T-helper 2 cell treated with Interferon-gamma antibody and Interleukin-4, amounts not matched to agents 5 μg/mL and 100 μg/mL, for 36 hours (primary cell): Measurements from ENCODE around the gene PMEL.

Source experiments
- DNase-seq: peaks from one replicate; pipeline ENCODE4 v3.0.0; 2021; ENCODE audit warnings: low spot score
- H3K27ac Mint-ChIP-seq: one replicate; pipeline ENCODE4 v1.8.0; 2021; ENCODE audit warnings: mild to moderate bottlenecking, mixed read lengths
- H3K27me3 Mint-ChIP-seq: one replicate; pipeline ENCODE4 v1.8.0; 2021; ENCODE audit warnings: low read depth, mixed read lengths
- H3K36me3 Mint-ChIP-seq: one replicate; pipeline ENCODE4 v1.8.0; 2021; ENCODE audit warnings: low read depth, mixed read lengths
- H3K4me1 Mint-ChIP-seq: one replicate; pipeline ENCODE4 v1.8.0; 2021; ENCODE audit warnings: low read depth, mixed read lengths
- H3K4me3 Mint-ChIP-seq: one replicate; pipeline ENCODE4 v1.8.0; 2022; ENCODE audit warnings: mild to moderate bottlenecking, moderate library complexity, mixed read lengths
- H3K9me3 Mint-ChIP-seq: one replicate; pipeline ENCODE4 v1.8.0; 2021; ENCODE audit warnings: mixed read lengths

Gene PMEL

GRCh38 chr12:55972911-55973598 lies 7.2 kb upstream of the PMEL start:
- Mint-ChIP-seq H3K27ac (no peak overlapping the region), H3K4me3 (no peak overlapping the region), H3K36me3 (peaks cover 18% of the 10 kb centered on the region), H3K27me3 (no peaks in the 10 kb centered on the region), H3K9me3 (no peaks in the 10 kb centered on the region), H3K4me1 (peaks cover 18% of the 10 kb centered on the region)
- DNase-seq, result no peak

- Mint-ChIP-seq H3K4me3 (no peak overlapping the region), H3K9me3 (no peaks in the 10 kb centered on the region), H3K4me1 (peaks cover 22% of the 10 kb centered on the region), H3K27me3 (no peaks in the 10 kb centered on the region), H3K36me3 (peaks cover 24% of the 10 kb centered on the region), H3K27ac (peak overlapping the region; percentile 50)
- no peak for DNase-seq
These were observed 6.6 kb upstream of the PMEL start for GRCh38 chr12:55972456-55972855.

- Mint-ChIP-seq H3K4me3 (no peak overlapping the region), H3K4me1 (peaks cover 23% of the 10 kb centered on the region), H3K27ac (peak overlapping the region; percentile 50), H3K27me3 (no peaks in the 10 kb centered on the region), H3K9me3 (no peaks in the 10 kb centered on the region), H3K36me3 (peaks cover 25% of the 10 kb centered on the region)
- DNase-seq, result no peak
These were observed 6.2 kb upstream of the PMEL start for GRCh38 chr12:55972042-55972441.

GRCh38 chr12:55970775-55971174 lies 4.9 kb upstream of the PMEL start:
- Mint-ChIP-seq H3K36me3 (peaks cover 25% of the 10 kb centered on the region), H3K27ac (no peak overlapping the region), H3K27me3 (no peaks in the 10 kb centered on the region), H3K9me3 (no peaks in the 10 kb centered on the region), H3K4me3 (no peak overlapping the region), H3K4me1 (peaks cover 28% of the 10 kb centered on the region)
- DNase-seq, result no peak

- no peaks in the 10 kb centered on the region for H3K27me3 Mint-ChIP-seq
- peak overlapping the region; percentile 42 for H3K27ac Mint-ChIP-seq
- H3K9me3 Mint-ChIP-seq, result no peaks in the 10 kb centered on the region
- no peak overlapping the region for H3K4me3 Mint-ChIP-seq
- peaks cover 25% of the 10 kb centered on the region for H3K36me3 Mint-ChIP-seq
- H3K4me1 Mint-ChIP-seq, result peaks cover 29% of the 10 kb centered on the region
- DNase-seq, result no peak
These were observed 3.5 kb upstream of the PMEL start for GRCh38 chr12:55969356-55969755.

- Mint-ChIP-seq H3K4me3 (peak within 1 kb of the TSS; percentile 99), H3K36me3 (peaks cover 25% of the 10 kb centered on the region), H3K27ac (peak within 1 kb of the TSS; percentile 88), H3K4me1 (peaks cover 24% of the 10 kb centered on the region), H3K27me3 (no peaks in the 10 kb centered on the region), H3K9me3 (no peaks in the 10 kb centered on the region)
- DNase-seq, result peak; percentile 88
These were observed 803 bp upstream of the PMEL start, which contains the start of gene CDK2 for GRCh38 chr12:55966408-55967281. Gene CDK2, plus strand, starts transcription at chr12:55966830. Its CDS starts 179 bp downstream, at chr12:55967009.

GRCh38 chr12:55965240-55965639 lies 602 bp downstream of the PMEL start:
- peaks cover 17% of the 10 kb centered on the region for H3K36me3 Mint-ChIP-seq
- H3K27me3 Mint-ChIP-seq, result no peaks in the 10 kb centered on the region
- H3K27ac Mint-ChIP-seq, result no peak overlapping the region
- H3K4me1 Mint-ChIP-seq, result peaks cover 24% of the 10 kb centered on the region
- peak overlapping the region; percentile 37 for H3K4me3 Mint-ChIP-seq
- no peaks in the 10 kb centered on the region for H3K9me3 Mint-ChIP-seq
- no peak for DNase-seq

- Mint-ChIP-seq H3K36me3 (peaks cover 14% of the 10 kb centered on the region), H3K27me3 (no peaks in the 10 kb centered on the region), H3K27ac (no peak overlapping the region), H3K4me3 (no peak overlapping the region), H3K4me1 (peaks cover 20% of the 10 kb centered on the region), H3K9me3 (no peaks in the 10 kb centered on the region)
- DNase-seq, result no peak
These were observed 2.1 kb downstream of the PMEL start for GRCh38 chr12:55963760-55964159.

GRCh38 chr12:55957106-55957859 lies 8.6 kb downstream of the PMEL start:
- H3K27ac Mint-ChIP-seq, result no peak overlapping the region
- no peak overlapping the region for H3K4me3 Mint-ChIP-seq

GRCh38 chr12:55955800-55956508 lies 9.9 kb downstream of the PMEL start:
- peak; percentile 19 for DNase-seq
- H3K4me1 Mint-ChIP-seq, result no peaks in the 10 kb centered on the region
- H3K27ac Mint-ChIP-seq, result peak overlapping the region; percentile 50
- peaks cover 45% of the 10 kb centered on the region for H3K36me3 Mint-ChIP-seq
- H3K27me3 Mint-ChIP-seq, result no peaks in the 10 kb centered on the region
- no peaks in the 10 kb centered on the region for H3K9me3 Mint-ChIP-seq
- H3K4me3 Mint-ChIP-seq, result no peak overlapping the region

More at GRCh38 chr12:55957106-55957859, 8.6 kb downstream of the PMEL start:
- Mint-ChIP-seq H3K4me1 (no peaks in the 10 kb centered on the region), H3K9me3 (no peaks in the 10 kb centered on the region), H3K36me3 (peaks cover 33% of the 10 kb centered on the region), H3K27me3 (no peaks in the 10 kb centered on the region)
- no peak for DNase-seq

- Mint-ChIP-seq H3K27ac (no peak overlapping the region), H3K27me3 (no peaks in the 10 kb centered on the region), H3K4me1 (no peaks in the 10 kb centered on the region), H3K9me3 (no peaks in the 10 kb centered on the region), H3K4me3 (no peak overlapping the region), H3K36me3 (peaks cover 45% of the 10 kb centered on the region)
- DNase-seq, result no peak
These were observed 10.5 kb downstream of the PMEL start for GRCh38 chr12:55955344-55955743.

GRCh38 chr12:55946553-55946952 lies 19.3 kb downstream of the PMEL start:
- no peaks in the 10 kb centered on the region for H3K27me3 Mint-ChIP-seq
- DNase-seq, result no peak
- no peaks in the 10 kb centered on the region for H3K9me3 Mint-ChIP-seq
- peaks cover 68% of the 10 kb centered on the region for H3K36me3 Mint-ChIP-seq
- H3K27ac Mint-ChIP-seq, result peak overlapping the region; percentile 41
- H3K4me1 Mint-ChIP-seq, result peaks cover 15% of the 10 kb centered on the region
- H3K4me3 Mint-ChIP-seq, result no peak overlapping the region

- Mint-ChIP-seq H3K4me1 (peaks cover 37% of the 10 kb centered on the region), H3K27me3 (no peaks in the 10 kb centered on the region), H3K36me3 (peaks cover 87% of the 10 kb centered on the region)
These were observed 23.2 kb downstream of the PMEL start for GRCh38 chr12:55942577-55943136.

More at GRCh38 chr12:55942577-55943136, 23.2 kb downstream of the PMEL start:
- DNase-seq, result no peak
- Mint-ChIP-seq H3K4me3 (no peak overlapping the region), H3K9me3 (no peaks in the 10 kb centered on the region), H3K27ac (peak overlapping the region; percentile 12)
